BJ (cell line): ENCODE data around the gene ZSWIM1. TPM values are rescaled to one million over a fixed set of nuclear protein-coding genes. Genes with fewer than 3 reads are reported as not detected.

Experiments
- CTCF ChIA-PET: fragments of 350-600 bp; formaldehyde crosslinking; extraction: SDS; loops from one replicate; lab custom pipeline; 2021; ENCODE audit warnings: antibody characterized with exemption, inconsistent platforms; lab: Yijun Ruan, JAX
- POLR2A ChIA-PET: fragments of 300-600 bp; sonication (Branson Sonifier 250); formaldehyde crosslinking; extraction: SDS; loops from one replicate; lab custom pipeline; 2021; ENCODE audit warnings: antibody characterized with exemption; lab: Charles Lee
- DNase-seq: peaks from one replicate; pipeline ENCODE4 v3.0.0-alpha.2; 2011; ENCODE audit warnings: low read depth
- H3K27me3 ChIP-seq: 2 replicates; pipeline ENCODE4 v1.6.0; 2011; ENCODE audit warnings: low read length; ENCODE audit not compliant: control insufficient read depth, insufficient read depth
- H3K36me3 ChIP-seq: 2 replicates; pipeline ENCODE4 v1.5.1; 2011; ENCODE audit warnings: low read length; ENCODE audit not compliant: control insufficient read depth, insufficient read depth
- H3K4me3 ChIP-seq: 2 replicates; pipeline ENCODE4 v1.5.1; 2011; ENCODE audit warnings: low read depth, mild to moderate bottlenecking, control low read depth, low read length
- CTCF ChIP-seq: IDR thresholded peaks from 2 replicates; pipeline ENCODE4 v1.5.1; 2011; ENCODE audit warnings: low read depth, mild to moderate bottlenecking, control low read depth, inconsistent platforms, low read length, moderate library complexity; ENCODE audit not compliant: insufficient read depth
- polyA plus RNA-seq: library from polyadenylated mRNA; depleted of rRNA; stranded (reverse); fragments of >200 nt; gene quantifications from 2 replicates; pipeline ENCODE4 v1.2.3, GENCODE V29; 2011

Gene ZSWIM1
- polyA plus RNA-seq, 1 experiment: 6.0 TPM

DNA sequence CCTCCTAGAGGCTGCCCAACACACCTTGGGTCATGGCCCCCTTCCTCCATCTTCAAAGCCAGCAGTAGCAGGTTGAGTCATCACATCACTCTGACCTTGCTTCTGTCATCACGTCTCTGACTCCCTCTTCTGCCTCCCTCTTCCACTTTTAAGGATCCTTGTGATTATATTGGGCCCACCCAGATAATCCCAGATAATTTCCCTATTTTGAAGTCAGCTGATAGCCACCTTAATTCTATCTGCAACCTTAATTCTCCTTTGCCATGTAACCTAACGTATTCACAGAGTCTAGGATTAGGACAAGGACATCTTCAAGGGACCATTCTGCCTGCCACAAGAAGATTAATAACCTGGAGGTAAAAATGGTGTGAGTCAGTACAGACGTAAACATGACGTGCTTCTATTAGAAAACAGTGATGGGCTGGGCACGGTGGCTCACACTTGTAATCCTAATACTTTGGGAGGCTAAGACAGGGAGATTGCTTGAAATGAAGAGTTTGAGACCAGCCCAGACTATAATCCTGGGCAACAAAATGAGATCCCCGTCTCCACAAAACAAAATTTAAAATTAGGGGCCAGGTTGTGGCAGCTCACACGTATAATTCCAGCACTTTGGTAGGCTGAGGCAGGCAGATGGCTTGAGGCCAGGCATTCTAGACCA, 20.3 kb upstream of the ZSWIM1 start:
- no peak overlapping the region for H3K4me3 ChIP-seq
- H3K36me3 ChIP-seq: no peaks in the 10 kb centered on the region
- no peak for TF ChIP-seq CTCF
- DNase-seq: no peak
- ChIA-PET CTCF (interaction anchor here (0.9 kb wide), 1 partner anchor 9 kb away, joined by 3 read pairs; no protein-coding TSS in a partner anchor), POLR2A (no interaction called here)
- H3K27me3 ChIP-seq: no peaks in the 10 kb centered on the region

DNA sequence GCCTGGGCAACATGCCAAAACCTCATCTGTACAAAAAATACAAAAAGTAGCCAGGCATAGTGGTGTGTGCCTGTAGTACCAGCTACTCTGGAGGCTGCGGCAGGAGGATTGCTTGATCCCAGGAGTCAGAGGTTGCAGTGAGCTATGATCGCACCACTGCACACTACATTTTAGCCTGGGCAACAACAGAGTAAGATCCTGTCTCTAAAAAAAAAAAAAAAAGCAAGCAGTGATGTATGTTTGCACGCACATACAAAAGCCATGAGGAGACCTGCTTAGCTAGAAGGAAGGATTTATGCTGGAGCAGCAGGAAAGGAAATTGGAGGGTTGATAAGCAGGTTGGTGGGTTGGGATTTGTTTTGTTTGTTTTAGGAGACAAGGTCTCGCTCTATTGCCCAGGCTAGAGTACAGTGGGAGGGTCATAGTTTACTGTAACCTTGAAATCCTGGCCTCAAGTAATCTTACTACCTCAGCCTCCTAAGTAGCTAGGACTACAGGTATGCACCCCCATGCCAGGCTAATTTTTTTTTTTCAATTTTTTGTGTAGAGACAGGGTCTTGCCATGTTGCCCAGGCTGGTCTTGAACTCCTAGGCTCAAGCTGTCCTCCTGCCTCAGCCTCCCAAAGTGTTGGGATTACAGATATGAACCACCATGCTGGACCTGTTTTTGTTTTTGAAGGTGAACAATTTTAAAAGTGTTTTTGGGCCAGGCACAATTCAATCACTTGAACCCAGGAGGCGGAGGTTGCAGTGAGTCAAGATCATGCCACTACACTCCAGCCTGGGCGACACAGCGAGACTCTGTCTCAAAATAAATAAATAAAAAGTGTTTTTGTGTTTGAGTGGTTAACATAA, 19.6 kb upstream of the ZSWIM1 start:
- POLR2A ChIA-PET: no interaction called here
- H3K4me3 ChIP-seq: no peak overlapping the region
- no peaks in the 10 kb centered on the region for H3K27me3 ChIP-seq
- CTCF ChIA-PET: interaction anchor here (0.9 kb wide), 1 partner anchor 9 kb away, joined by 3 read pairs; no protein-coding TSS in a partner anchor
- no peaks in the 10 kb centered on the region for H3K36me3 ChIP-seq
- no peak for DNase-seq
- TF ChIP-seq CTCF: no peak

DNA sequence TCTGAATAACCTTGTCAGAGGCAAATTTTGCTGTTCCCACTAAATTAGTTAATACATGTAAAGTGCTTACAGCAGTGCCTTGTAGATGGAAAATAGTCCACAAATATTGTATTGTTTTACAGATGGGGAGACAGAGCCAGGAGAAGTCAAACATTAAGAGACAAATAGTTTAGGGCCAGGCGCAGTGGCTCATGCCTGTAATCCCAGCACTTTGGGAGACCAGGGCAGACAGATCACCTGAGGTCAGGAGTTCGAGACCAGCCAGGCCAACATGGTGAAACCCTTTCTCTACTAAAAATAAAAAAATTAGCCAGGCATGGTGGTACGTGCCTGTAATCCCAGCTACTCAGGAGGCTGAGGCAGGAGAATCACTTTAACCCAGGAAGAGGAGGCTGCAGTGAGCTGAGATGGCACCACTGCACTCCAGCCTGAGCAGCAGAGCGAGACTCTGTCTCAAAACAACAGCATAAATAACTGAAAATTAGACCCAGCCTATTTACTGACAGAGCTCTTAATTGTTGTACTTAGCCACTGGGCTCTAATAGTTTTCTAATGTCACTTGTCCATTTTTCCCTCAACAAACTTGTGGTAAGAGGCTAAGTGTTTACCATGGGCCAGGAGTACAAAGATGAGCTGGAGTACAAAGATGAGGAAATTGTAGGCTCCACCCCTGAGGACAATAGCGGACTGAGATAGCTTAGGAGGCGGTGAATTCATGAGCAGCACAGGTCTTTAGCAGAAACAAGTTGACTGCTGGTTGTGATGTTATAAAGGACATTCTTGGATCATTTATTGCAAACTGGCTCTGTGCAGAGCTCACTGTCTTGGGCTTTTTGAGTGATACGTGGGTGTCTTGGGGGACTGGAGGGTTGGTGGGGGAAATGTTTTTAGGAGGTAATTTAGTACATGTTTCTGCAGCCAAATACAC, 17.2 kb upstream of the ZSWIM1 start:
- no peaks in the 10 kb centered on the region for H3K27me3 ChIP-seq
- no peak for TF ChIP-seq CTCF
- ChIA-PET CTCF (interaction anchor here (0.6 to 1.4 kb wide), 3 partner anchors 8 to 89 kb away, joined by 3 to 4 read pairs (median 3); no protein-coding TSS in a partner anchor), POLR2A (no interaction called here)
- no peaks in the 10 kb centered on the region for H3K36me3 ChIP-seq
- DNase-seq: no peak
- no peak overlapping the region for H3K4me3 ChIP-seq

- ChIA-PET POLR2A (no interaction called here), CTCF (interaction anchor here (0.6 kb wide), 1 partner anchor 29 kb away, joined by 3 read pairs; no protein-coding TSS in a partner anchor)
- Histone ChIP-seq H3K27me3 (no peaks in the 10 kb centered on the region), H3K36me3 (no peaks in the 10 kb centered on the region), H3K4me3 (no peak overlapping the region)
- TF ChIP-seq CTCF: no peak
- DNase-seq: no peak
Observed at GRCh38 chr20:45866454-45866853, 14.6 kb upstream of the ZSWIM1 start.
